C4-2B (cell line): ENCODE results near the gene ZNF853.

Source experiments
- ZFX ChIP-seq: fragments of 450-650 bp; IDR thresholded peaks from 2 replicates; pipeline ENCODE4 v1.6.1; 2017
- TF ChIP-seq, protein P1 (sequence below): fragments of 450-650 bp; conservative IDR thresholded peaks from 2 replicates; pipeline ENCODE4 v1.5.1; 2017; ENCODE audit warnings: mild to moderate bottlenecking

DNA sequence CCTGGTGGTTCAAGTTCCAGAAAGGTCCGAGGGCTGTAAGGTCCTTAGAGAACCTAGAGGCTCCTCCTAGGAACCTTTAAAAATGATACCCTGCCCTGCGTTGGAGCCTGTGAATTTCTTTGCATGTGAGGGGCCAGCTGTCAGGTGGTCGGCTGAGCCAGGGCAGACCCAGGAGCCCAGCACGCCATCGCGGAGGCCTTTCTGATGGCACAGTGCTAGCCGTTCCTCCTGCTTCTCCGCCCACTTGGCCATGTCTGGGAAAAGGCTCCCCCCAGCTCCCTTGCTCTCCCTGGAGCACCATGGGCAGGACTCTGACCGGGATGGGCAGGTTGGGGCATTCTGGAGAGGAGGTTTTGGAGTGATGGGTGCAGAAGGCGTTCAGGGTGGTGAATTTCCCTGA lies 29.3 kb downstream of the ZNF853 start:
- TF ChIP-seq, protein P1, sequence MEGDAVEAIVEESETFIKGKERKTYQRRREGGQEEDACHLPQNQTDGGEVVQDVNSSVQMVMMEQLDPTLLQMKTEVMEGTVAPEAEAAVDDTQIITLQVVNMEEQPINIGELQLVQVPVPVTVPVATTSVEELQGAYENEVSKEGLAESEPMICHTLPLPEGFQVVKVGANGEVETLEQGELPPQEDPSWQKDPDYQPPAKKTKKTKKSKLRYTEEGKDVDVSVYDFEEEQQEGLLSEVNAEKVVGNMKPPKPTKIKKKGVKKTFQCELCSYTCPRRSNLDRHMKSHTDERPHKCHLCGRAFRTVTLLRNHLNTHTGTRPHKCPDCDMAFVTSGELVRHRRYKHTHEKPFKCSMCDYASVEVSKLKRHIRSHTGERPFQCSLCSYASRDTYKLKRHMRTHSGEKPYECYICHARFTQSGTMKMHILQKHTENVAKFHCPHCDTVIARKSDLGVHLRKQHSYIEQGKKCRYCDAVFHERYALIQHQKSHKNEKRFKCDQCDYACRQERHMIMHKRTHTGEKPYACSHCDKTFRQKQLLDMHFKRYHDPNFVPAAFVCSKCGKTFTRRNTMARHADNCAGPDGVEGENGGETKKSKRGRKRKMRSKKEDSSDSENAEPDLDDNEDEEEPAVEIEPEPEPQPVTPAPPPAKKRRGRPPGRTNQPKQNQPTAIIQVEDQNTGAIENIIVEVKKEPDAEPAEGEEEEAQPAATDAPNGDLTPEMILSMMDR = no peak
- no peak for TF ChIP-seq ZFX
